NOMO-1 treated with dmso at 0.1 percent for 144 hours (cell line): ENCODE data around the gene ATG13.
A peak's percentile ranks its signal among the peaks of the same experiment; 100 is the strongest.
"Not testable (repeated sequence)": the region's sequence is repeated elsewhere in the genome, so short reads cannot be mapped to it uniquely, and the experiment has no call there.

ENCODE experiments used
- DNase-seq: peaks from one replicate; lab custom pipeline; 2025; ENCODE audit not compliant: unreplicated experiment; lab: John Stamatoyannopoulos, UW

Gene ATG13

DNA sequence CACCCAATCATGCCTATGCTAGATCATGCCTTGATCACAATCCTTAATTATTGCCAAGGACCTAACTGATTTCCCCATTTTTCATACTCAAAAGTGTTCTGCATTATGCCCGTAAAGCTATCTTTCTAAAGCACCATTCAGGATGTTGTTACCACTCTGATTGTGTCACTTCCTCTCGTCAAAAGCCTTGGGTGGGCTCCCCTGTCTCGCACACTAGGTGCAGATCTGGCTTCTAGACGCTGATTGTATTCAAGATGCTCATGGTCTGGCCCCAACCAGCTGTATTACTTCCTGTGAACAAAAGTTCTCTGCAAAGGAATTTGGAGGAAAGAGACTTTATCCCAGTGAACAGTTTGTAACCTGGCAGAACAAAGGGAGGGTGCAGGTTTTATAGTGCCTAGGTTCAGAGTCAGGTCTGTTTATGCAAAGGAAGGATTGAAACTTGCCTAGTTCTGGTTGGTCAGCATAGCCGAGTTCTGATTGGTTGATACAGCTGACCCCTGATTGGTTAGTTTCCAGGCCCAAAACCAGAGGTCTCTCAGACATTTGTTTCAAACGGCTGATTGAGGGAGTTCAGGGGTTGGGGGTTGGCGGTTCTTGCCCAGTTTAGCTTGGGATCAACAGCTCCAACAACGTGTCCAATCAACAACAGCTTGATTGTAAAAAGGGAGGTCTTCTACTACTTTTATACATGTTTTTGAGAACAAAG is 25.4 kb downstream of the ATG13 start:
- DNase-seq: no peak

DNA sequence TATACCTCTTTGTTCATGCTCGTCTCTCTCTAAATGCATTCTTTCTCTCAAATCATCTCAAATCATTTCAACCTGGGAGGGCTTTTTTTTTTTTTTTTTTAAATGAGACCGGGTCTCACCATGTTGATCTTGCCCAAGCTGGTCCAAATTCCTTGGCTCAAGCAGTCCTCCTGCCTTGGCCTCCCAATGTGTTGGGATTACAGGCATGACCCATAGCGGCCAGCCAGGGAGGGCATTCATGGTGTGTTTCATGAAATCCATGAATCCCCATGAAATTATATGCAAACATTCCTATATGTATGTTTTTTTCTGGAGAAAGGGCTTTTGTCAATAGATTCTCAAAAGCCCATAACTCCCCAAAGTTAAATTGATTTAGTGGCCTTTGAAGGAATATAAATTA is 26.2 kb downstream of the ATG13 start:
- no peak for DNase-seq

DNA sequence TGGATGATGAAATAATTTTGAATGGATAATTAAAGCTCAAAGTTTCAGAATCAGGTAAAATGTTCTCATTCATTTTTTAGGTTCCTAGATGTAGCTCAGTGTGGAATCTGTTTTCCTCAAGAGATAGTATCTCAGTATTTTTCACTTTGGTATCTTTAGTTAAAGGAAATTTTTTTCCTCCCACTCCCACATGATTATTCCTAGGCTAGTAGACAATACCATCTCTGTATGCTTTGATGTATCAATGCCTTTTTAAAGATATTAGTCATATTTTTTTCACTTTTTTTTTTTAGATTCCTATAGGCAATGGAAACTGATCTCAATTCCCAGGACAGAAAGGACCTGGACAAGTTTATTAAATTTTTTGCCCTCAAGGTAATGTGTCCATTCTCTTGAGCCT is 26.6 kb downstream of the ATG13 start:
- no peak for DNase-seq

DNA sequence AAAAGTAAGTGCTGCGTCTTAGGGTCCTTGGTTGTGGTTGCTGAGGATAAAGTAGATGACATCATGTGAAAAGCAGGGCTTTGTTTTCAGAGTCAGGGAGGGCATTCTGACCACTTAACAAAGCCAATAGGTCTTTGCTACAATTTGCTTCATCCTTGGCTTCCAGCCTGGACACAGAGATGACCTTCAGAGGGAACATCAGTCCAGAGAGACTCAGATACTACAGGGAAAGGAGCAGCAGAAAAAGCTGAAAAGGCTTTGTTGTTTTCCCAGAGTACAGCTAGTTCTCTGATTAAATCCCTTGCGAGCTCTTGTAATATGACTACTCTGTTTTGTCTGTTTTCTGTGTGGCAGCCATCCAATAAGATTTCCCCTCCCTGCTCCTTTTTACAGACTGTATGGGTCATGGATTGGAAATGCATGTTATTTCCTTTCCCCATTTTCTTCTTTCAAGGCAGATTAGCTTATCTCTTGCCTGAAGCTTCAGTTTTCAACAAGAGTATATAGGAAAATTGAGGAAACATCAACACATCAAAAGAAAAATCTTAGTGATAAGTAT is 31.9 kb downstream of the ATG13 start:
- no peak for DNase-seq

DNA sequence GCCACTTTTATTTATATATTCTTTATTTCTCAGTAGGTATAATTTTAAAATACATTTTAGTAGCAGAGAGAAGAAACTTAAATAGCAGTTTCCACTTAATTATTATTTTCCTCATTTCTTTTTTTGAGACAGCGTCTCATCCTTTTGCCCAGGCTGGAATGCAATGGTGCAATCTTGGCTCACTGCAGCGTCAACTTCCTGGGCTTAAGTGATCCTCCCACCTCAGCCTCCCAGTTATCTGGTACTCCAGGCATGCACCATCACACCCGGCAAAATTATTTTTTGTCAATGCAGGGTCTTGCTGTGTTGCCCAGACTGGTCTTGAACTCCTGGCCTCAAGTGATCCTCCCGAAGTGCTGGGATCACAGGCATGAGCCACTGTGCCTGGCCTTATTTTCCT is 38.3 kb downstream of the ATG13 start:
- no peak for DNase-seq

DNA sequence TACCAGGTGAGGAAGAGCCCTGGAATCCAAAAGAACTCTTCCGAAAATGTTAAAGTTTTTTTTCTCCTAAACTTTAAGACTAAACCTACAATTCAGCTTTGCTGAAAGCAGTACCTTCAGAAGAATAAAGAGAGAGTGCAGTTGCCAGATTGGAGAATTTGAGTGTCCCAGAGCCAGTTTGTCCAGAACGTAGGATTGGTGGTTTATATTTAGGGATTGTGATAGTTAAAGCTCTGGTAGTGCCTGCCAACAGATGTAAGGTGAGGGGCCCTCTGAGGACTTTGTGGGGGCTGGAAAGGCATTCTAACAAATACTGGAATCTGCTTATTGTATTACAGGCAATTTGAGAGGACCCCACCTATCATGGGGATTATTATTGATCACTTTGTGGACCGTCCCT is 39.8 kb downstream of the ATG13 start:
- no peak for DNase-seq

DNA sequence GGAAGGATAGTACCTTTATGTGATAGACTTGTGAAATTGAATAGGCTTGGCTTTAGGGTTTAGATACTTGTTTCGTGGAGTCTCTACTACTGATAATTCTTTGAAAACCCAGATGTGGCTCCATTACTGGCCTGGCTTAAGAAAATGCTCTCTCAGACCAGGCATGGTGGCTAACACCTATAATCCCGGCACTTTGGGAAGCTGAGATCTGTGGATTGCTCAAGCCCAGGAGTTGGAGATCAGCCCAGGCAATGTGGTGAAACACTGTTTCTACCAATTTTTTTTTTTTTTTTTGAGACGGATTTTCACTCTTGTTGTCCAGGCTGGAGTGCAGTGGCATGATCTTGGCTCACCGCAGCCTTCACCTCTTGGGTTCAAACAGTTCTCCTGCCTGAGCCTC is 40.9 kb downstream of the ATG13 start:
- DNase-seq: no peak

DNA sequence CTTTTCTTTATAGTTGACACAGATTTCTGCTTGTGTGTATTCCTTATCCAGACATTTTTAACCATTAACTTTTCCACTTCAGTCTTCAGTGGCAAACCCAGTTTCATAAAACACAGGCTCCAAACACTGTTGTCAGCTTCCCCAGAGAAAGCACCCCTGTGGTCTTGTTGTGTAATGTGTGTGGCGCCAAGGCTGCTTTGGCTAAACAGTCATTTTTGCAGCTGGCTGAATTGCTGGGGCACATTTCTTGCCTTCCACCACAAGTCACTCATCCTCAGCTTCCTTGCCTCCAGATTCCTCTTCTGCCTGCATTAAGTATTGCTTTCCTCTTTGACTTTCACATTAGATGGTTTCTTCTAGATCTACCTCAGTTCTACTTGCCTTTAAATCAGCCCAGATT is 42.6 kb downstream of the ATG13 start:
- DNase-seq: peak; percentile 93

DNA sequence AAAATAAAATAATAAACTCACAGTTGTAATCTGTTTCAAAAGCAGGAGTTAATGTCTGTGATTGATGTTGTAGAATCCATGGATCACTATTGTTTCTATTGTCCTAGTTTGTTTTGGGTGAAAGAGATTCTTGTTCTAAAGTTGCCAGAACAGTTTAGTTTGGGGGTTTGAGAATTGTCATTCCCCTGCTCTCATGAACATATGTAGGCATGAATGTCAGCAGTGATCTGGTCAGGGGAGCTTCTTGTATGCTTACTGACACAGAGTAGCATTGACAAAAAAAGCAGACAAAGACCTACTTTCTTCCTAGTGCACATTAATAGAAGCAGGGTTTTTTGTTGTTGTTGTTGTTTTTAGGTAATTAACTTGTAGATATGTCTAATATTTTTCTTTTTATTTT is 44.5 kb downstream of the ATG13 start:
- no peak for DNase-seq

DNA sequence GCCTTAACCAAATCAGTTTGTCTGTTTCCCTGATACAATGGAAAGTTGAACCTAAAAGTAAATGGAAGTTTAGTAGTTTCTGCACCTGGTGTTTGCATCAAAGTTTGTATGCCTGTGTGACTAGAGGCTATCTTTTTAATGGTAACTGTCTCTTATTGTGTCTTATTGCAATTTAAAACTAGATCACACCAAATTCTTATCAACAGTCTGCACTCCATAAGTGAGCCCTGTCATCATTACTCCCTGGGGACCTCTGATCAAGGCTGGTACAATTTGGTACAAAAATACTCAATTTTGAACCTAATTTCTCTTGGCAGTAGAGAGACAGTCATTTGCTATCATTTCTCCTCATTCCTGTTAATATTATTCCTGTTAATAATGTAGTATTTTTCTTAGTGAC is 45.0 kb downstream of the ATG13 start:
- DNase-seq: no peak

DNA sequence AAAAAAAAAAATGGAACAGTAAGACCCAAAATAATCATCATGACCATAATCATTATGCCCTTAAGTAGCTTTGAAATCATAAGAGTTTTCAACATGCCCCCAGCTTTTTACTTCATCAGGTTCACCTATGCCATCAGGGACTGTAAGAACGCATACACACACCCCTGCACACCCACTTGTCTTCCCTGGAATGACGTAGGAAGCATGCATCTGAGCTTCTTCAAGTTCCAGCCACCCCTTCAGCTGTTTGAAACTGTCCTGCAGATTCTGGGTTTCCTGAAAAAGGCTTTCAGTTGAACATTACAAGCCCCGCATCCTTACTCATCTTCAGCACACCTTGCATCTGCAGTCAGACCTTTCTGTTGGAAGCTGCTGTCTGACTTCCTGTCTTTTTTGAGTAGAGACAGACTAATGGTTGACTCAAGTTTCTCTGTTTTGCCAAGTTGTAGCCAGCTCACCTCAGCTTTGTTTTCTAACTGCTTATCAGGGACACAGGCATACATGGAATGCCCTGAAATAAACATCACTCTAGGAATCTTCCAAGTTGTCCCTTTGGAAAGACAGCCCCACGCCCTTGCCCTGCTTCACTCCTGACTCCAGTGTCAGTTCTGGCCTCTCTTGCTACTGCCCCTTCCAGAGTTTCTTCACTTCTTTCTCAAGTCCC is 46.1 kb downstream of the ATG13 start:
- DNase-seq: no peak

DNA sequence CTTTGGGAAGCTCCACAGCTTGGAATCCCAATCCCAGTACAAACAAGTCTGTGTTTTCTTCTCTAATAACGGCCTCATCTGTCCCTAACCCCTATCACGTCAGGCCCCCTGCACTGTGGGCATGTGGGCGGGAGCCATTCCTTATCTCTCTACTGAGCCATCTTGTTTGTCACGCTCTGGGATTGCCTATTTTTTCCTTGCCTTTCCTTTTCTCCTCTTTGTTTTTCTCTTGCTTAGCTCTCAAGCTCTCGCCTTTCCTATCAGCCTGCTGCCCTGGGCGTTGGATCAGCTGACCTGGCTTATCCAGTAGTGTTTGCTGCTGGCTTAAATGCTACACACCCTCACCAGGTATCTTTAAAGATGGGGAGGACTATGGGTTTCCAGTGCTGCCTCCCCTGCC is 47.3 kb downstream of the ATG13 start:
- DNase-seq: no peak

DNA sequence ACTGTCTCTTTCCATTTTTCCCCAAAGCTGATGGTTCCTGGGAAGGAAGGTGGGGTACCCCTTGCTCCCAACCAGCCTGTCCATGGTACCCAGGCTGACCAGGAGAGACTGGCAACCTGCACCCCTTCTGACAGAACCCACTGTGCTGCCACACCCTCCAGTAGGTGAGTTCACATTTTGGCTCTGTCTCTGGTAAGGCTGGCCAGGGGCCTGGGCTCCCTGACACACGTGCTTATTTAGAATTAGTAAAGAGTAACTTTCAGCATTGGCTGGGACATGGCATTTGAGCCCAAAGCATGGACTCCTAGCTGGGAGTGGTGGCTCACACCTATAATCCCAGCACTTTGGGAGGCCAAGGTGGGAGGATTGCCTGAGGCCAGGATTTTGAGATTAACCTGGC is 48.0 kb downstream of the ATG13 start:
- DNase-seq: no peak

DNA sequence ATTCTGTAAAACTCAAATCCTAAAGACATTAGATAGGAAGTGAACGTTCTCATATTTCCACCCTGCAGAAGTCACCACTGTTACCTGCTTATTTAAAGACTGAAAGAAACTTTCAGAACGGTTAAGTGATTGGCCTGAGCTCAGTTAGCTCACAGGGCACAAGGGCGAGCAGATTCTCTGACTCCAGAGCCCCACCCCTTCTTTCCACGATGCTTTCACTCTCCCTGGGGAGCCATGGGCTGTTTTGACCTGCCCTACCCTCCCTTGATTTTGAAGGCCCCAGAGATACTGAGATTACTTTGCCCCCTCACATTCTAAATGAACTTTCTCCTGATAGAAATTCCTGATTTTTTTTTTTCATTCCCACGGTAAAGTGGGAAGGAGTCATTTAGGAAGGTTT is 49.2 kb downstream of the ATG13 start:
- no peak for DNase-seq

DNA sequence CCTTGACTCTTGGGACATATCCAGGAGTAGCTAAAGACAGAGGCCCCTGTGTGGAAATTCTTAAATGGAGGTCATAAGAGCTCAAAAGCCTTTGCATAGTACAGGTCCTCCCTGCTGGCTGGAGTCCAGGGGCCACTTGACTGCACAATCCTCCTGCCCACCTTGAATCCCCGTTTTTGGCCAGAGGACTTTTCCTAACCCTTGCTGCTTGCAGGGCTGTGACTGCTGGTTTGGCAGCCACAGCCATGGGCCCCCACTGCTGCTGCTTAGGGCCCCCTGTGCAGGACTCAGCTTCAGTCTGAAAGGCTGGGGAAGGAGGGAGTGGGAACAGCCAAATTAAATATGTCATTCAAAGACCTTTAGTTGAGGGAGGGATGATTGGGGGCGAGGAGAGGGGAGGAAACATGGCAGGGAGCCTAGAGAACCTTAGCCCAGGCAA is 49.7 kb downstream of the ATG13 start:
- no peak for DNase-seq

DNA sequence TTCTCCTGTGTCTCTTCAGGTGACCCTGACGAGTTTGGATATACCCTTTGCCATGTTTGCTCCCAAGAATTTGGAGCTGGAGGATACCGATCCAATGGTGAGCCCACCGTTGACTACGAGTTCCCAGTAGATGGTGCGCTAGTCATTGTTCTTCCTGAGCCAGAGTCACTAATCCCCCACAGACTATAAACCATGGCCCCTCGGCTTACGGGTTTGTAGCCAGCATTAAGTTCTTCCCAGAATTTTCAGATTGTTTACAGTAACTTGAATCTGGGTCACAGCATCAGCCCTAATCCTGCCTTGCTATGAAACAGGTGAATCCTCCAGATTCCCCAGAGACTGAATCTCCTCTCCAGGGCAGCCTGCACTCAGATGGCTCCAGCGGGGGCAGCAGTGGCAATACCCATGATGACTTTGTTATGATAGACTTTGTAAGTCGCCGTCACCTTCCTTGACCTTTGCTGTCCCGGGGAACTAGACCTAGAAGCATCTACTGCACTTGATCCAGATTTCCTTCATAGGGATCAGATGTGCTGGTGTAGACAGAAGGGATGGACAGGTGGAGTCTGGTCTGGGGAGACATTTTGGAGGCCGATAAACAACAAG is 51.2 kb downstream of the ATG13 start:
- no peak for DNase-seq

DNA sequence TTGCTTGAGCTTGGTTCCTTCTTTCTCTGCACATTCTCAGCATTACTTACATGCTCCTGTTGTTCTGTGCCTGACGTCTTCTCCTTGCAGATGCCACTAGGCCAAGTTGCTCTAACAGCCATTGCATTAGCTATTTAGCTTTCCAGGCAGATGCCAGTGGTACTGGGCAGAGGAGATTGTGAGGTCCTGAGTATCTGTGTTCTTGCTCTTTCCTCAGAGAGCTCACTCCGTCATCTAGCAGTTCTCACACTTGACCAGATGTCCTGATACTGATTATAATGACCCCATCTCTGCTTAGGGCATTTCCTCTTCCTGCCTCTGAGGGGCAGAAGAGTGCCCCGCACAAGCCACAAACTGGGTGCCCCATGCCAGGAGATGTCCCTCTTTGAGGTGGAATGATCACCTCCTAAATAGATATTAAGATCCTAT is 52.4 kb downstream of the ATG13 start:
- peak; percentile 38 for DNase-seq

DNA sequence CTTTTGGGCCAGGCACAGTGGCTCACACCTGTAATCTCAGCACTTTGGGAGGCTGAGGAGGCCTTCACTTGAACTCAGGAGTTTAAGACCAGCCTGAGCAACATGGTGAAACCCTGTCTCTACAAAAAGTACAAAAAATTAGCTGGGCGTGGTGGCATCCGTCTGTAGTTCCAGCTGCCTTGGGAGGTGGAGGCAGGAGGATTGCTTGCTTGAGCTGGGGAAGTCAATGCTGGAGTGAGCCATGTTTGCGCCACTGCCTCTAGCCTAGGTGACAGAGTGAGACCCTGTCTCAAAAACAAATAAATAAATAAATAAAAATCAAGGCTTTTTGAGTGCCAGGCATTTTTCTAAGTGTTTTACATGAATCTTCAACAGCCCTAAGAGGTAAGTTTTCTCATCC is 53.2 kb downstream of the ATG13 start:
- DNase-seq: not testable (repeated sequence)

DNA sequence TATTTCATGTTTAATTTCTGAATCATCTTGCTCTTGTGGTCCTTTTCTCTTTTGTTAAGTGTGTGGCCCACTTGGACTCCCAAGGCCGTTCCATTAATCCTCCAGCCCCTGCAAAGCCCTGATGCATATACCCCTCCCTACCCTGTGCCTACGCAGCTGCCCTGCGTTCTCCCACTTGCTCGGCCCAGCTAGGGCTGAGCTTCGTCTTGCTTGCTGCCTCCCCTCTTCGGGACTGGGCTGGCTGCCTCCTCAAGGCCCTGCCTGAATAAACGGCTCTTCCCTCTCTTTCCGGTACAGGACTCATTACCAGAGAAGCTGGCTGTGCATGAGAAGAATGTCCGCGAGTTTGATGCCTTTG is 54.6 kb downstream of the ATG13 start:
- no peak for DNase-seq

DNA sequence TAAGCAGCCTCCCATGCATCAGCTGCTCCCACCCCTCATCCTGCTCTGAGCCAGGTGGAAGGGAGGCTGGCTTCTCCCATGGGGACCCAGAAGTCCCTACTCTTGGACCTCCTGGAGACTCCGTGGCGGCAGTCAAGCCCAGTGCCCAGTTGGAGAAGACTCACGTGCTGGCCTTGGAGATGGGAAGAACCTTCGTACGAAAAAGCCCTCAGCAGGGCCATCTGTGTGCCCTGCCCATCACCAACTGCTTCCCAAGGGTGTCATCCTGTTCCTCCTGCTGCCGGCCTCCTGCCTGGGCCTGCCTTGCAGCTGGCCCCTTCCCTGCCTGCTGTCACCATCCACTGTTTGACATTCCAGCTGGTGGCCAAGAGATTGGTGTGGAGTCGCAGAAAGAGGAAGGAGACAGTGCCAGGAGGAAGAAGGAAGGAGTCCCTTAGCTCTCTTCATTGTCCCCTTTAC is 55.1 kb downstream of the ATG13 start:
- peak; percentile 14 for DNase-seq

DNA sequence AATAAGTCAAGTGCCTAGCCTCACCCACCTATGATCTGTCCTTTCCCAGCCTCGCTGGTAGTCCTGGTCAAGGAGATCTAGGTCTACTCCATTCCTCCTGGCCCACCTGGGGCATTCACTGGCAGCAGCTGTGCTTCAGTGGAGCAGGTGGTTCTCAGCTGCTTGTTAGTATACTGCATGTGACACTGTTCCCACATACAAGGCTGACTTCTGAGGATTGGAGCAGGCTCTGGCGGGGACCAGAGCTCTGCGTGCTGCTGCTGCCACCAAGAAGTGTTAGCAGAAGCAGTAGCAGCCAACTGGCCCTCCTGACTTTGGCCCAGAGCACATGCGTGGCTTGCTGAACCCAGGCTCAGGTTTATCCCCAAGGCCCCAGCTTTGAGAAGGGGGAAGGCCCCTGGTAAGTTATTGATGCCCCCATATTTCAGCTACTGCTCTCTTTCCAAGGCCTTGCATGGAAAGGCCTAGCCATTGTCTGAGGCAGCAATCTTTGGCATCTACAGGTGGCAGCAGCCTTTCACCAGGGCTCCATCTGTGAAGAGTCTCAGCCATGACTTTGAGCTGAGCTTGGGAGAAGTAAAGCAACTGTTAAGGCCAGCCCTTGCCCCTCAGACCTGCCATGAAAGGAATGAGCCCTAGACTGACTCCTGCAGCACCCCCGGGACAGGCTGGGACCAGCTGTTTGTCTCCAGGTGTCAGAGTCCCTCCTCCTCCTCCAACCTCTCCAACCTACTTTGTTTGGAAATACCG is 56.5 kb downstream of the ATG13 start:
- no peak for DNase-seq
